CD4-positive, alpha-beta T cell treated with Interleukin-2 at 100 ng/mL for 4 hours (primary cell): ENCODE results near the gene SLC35F3.
A peak's percentile ranks its signal among the peaks of the same experiment; 100 is the strongest.
"Not testable (repeated sequence)": the region's sequence is repeated elsewhere in the genome, so short reads cannot be mapped to it uniquely, and the experiment has no call there.

Source experiments
- DNase-seq: peaks from one replicate; pipeline ENCODE4 v3.0.0-alpha.2; 2020; ENCODE audit warnings: low spot score

SLC35F3 gene

GRCh38 chr1:234289538-234290305 lies 385.2 kb downstream of the SLC35F3 start:
- DNase-seq = no peak

GRCh38 chr1:234292011-234292410 lies 387.5 kb downstream of the SLC35F3 start:
- no peak for DNase-seq

- no peak for DNase-seq
Observed at GRCh38 chr1:234292548-234292947, 388.1 kb downstream of the SLC35F3 start.

GRCh38 chr1:234294109-234294817 lies 389.8 kb downstream of the SLC35F3 start:
- DNase-seq = no peak

GRCh38 chr1:234295068-234295467 lies 390.6 kb downstream of the SLC35F3 start:
- no peak for DNase-seq

GRCh38 chr1:234295626-234296025 lies 391.1 kb downstream of the SLC35F3 start:
- DNase-seq = no peak

- DNase-seq = no peak
Observed at GRCh38 chr1:234296496-234296895, 392.0 kb downstream of the SLC35F3 start.

- DNase-seq = no peak
Observed at GRCh38 chr1:234297668-234298067, 393.2 kb downstream of the SLC35F3 start.

GRCh38 chr1:234300096-234300495 lies 395.6 kb downstream of the SLC35F3 start:
- DNase-seq = no peak

- DNase-seq = not testable (repeated sequence)
Observed at GRCh38 chr1:234301663-234302062, 397.2 kb downstream of the SLC35F3 start.

- DNase-seq = no peak
Observed at GRCh38 chr1:234302354-234302962, 398.0 kb downstream of the SLC35F3 start.

- no peak for DNase-seq
Observed at GRCh38 chr1:234303231-234303630, 398.8 kb downstream of the SLC35F3 start.

- DNase-seq = no peak
Observed at GRCh38 chr1:234307726-234308125, 403.2 kb downstream of the SLC35F3 start.

- DNase-seq = no peak
Observed at GRCh38 chr1:234309243-234309597, 404.7 kb downstream of the SLC35F3 start.

- DNase-seq = peak; percentile 69
Observed at GRCh38 chr1:234309598-234310459, 405.4 kb downstream of the SLC35F3 start.

GRCh38 chr1:234310460-234310817 lies 406.0 kb downstream of the SLC35F3 start:
- DNase-seq = no peak

GRCh38 chr1:234311414-234311813 lies 406.9 kb downstream of the SLC35F3 start:
- no peak for DNase-seq

GRCh38 chr1:234313171-234313570 lies 408.7 kb downstream of the SLC35F3 start:
- no peak for DNase-seq

GRCh38 chr1:234315091-234315541 lies 410.6 kb downstream of the SLC35F3 start:
- no peak for DNase-seq

- no peak for DNase-seq
Observed at GRCh38 chr1:234315588-234315987, 411.1 kb downstream of the SLC35F3 start.

GRCh38 chr1:234316486-234316885 lies 412.0 kb downstream of the SLC35F3 start:
- DNase-seq = no peak

GRCh38 chr1:234316937-234317336 lies 412.5 kb downstream of the SLC35F3 start:
- no peak for DNase-seq
